GM18858 (cell line): ENCODE results near the gene RNF13.
"Not testable (repeated sequence)": the region's sequence is repeated elsewhere in the genome, so short reads cannot be mapped to it uniquely, and the experiment has no call there.

ENCODE experiments used
- ATAC-seq: cut with Tn5 transposase; IDR thresholded peaks from one replicate; pipeline ENCODE4 v1.9.1; 2021; ENCODE audit not compliant: unreplicated experiment

The RNF13 gene

GRCh38 chr3:149801195-149801594 lies 11.8 kb upstream of the RNF13 start:
- ATAC-seq, result no peak

DNA sequence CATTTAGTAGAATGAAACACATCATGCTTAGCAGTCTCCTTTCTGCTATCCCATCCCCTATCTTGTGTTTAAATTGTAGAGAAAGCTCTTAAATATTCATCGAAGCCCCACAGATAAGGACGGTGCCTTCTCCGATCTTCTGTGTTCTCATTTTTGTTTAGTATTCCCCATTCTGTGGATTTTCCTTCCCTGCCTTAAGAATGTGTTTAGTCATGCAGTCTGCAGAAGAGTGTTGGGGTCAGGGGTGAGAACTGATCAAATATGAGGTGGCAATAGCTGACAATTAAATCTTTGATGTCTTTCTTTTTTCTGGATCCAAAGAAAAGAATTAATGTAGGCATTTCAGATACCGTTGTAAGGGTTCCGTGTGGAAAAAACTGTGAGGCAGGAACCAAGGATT lies 11.4 kb upstream of the RNF13 start:
- no peak for ATAC-seq

DNA sequence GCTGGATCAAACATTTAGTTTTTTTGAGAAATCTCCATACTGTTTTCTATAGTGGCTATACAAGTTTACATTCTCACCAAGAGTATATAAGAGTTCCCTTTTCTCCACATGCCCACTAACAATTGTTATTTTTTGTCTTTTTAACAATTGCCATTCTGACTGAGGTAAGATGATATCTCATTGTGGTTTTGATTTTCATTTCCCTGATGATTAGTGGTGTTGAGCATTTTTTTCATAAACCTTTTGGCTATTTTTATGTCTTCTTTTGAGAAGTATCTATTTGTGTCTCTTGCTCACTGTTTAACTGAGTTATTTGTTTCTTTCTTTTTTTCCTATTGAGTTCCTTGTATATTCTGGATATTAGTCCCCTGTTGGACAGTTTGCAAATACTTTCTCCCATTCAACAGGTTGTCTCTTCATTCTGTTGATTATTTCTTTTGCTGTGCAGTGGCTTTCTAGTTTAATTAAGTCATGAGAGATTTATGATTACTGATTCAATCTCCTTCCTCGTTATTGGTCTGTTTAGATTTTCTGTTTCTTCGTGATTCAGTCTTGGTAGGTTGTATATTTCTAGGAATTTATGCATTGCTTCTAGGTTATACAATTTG lies 6.7 kb upstream of the RNF13 start:
- ATAC-seq, result no peak

DNA sequence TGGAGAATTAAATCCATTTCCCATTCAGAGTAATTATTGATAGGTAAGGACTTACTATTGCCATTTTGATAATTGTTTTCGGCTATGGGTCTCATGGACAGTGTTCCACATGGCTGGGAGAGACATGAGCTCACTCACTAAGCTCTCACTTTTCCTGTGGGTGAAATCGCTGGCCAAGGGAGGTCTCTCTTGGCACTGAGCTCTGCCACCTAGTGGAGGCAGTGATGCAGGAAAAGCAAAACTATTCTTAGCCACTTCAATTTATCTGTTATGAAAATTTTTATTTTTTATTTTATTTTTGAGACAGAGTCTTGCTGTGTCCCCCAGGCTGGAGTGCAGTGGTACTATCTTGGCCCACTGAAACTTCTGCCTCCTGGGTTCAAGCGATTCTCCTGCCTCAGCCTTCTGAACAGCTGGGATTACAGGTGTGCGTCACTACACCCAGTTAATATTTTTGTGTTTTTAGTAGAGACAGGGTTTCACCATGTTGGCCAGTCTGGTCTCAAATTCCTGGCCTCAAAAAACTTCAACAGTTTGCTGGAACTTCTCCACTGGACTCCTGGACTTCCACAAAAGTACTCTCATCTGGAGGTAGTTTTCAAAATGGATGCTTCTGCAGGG lies 4.7 kb upstream of the RNF13 start:
- no peak for ATAC-seq

- no peak for ATAC-seq
Measured at GRCh38 chr3:149809699-149810098, 3.3 kb upstream of the RNF13 start.

DNA sequence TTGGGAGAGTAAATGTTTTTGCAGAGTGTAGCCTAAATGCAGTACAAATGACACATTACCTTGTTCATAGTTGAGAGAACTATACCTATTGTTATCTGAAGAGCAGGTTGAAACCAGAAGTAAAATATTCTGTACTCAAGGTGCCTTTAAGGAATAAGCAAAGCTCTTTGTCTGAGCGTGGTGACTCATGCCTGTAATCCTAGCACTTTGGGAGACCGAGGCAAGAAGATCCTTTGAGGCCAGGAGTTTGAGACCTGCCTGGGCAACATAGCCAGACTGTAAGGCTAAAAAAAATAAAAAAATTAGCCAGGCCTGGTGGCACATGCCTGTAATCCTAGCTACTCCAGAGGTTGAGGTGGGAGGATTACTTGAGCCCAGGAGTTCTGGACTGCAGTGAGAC lies 2.2 kb upstream of the RNF13 start:
- ATAC-seq, result no peak

GRCh38 chr3:149812165-149812605 lies 830 bp upstream of the RNF13 start:
- ATAC-seq, result no peak

- ATAC-seq, result peak; percentile 1
Measured at GRCh38 chr3:149813367-149814281, 609 bp downstream of the RNF13 start.

DNA sequence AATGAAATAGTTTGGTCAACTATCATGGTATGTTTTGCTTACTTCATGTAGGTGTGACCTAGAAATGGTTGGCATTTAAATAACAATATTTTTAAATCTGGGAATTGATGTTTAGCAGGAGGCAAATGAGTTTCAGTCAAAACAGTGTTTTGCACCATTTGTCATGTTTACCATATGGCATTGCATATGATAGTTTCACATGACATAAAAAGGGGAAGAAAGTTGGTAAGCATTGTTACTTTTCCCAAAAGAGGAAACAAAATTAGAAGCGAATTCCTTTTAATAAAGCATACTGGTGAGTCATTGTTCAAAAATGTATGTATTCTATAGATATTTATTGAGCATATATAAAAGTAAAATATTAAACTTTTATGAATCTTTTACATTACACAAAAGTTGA lies 2.3 kb downstream of the RNF13 start:
- ATAC-seq, result no peak

DNA sequence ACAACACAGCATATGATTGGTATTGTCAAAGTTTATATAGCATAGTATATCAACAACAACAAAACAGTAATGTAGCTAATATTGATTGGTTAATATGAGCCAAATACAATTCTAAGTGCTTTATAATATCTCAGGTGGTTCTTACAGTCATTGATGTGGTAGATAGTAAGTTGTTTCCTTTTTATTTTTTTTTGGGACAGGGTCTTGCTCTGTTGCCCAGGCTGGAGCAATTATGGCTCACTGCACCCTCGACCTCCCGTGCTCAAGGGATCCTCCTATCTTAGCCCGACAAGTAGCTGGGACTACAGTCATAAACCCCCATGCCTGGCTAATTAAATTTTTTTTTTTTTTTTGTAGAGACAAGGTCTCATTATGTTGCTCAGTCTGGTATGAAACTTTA lies 2.7 kb downstream of the RNF13 start:
- no peak for ATAC-seq

DNA sequence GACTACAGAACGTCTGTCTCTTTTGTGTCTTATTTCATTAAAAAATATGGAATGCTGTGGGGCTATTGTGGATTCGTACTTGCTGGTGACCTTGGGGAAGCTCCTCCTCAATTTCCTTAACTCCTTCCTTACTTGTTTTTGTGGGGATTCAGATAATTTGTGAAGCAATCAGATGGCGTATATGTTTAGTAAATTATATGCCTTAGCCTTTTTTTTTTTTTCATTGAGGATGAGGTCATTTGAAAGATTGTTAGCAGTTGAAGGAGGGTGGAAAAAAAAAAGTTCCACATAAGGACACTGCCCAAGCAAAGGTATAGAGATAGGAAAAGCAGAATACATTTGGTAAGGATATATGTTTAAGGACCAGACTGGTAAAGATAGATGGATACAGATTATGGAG lies 3.3 kb downstream of the RNF13 start:
- ATAC-seq, result no peak

- no peak for ATAC-seq
Measured at GRCh38 chr3:149816986-149817385, 4.0 kb downstream of the RNF13 start.

DNA sequence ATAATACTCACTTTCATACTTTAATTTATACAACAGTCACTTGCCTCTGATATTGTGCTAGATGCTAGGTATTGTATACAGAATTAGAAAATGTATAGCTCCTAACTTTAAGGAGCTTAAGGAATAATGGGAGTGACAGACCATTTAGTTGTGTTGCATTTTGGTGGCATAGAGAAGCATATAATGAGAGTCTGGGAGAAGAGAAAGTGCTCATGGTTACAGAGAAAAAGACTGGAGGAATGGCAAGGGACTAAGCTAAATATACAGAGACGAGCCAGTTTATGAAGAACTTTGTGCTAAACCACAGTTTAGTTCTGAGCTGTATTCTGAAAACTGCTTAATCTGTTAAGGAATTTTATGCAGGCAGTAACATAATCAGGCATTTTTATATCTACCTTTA lies 6.4 kb downstream of the RNF13 start:
- ATAC-seq, result no peak

DNA sequence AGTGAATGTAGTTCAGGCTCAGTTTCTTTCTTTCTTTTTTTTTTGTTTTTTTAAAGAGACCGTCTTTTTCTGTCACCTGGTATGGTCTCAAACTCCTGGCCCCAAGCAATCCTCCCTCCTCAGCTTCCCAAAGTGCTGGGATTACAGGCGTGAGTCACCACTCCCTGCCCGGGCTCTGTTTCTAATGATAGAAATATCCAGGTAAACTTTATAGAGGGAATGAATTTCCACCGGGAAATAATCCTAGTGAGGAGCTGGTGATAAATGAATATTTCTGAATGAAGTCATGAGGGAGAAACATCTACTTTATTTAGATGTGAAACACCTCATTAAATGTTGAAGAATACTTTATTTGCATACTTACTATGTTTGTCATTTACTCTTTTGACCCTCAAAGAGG lies 7.2 kb downstream of the RNF13 start:
- ATAC-seq, result no peak

DNA sequence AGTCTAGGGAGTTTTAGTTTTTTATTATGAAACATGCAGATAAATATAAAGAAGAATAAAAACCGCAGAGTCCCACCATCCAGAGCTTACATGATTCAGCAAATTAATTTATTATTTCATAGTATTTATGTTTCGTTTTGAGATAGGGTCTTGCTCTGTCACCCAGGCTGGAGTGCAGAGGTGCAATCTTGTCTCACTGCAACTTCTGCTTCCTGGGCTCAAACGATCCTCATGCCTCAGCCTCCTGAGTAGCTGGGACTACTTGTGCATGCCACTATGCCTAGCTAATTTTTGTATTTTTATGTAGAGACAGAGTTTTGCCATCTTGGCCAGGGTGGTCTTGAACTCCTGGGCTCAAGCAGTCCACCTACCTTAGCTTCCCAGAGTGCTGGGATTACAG lies 13.6 kb downstream of the RNF13 start:
- no peak for ATAC-seq

DNA sequence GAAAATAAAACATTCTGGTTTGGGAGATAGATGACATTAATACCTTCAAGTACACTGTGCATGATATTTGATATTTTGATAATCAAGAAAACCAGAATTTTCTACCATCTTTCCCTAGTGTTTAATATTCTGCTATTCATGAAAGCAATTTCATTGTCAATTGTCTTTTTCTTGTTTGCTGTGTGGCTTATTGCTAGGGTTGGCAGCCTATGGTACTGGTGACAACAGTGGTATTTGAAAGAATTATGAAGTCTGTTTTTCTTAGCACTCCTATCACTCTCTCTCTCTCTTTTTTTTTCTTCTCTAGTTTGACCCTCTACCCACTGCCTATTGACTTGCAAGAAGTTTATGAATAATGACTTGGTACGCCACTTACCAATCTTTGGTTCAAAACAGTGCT lies 15.4 kb downstream of the RNF13 start:
- ATAC-seq, result no peak

GRCh38 chr3:149829631-149830030 lies 16.6 kb downstream of the RNF13 start:
- not testable (repeated sequence) for ATAC-seq

- ATAC-seq, result no peak
Measured at GRCh38 chr3:149830902-149831301, 17.9 kb downstream of the RNF13 start.

- no peak for ATAC-seq
Measured at GRCh38 chr3:149831321-149831720, 18.3 kb downstream of the RNF13 start.

DNA sequence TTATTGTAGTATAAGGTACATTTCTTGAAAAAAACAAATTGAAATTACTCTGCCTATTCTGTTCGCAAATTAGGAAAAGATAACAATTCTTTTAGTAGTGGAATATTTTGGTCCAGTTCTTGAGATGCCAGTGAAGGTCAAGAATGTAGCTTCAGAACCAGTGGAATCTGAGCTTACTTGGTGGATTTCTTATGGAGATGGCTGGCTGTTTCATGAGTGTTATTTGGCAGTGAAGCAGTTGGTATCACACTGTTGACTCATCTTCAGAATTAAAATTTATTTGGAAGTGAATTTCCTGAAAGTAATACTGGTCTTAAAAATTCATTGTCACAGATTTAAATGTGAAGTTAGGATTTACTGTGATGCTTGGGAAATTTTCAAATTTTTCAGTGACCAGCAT lies 19.1 kb downstream of the RNF13 start:
- ATAC-seq, result no peak

- ATAC-seq, result no peak
Measured at GRCh38 chr3:149833241-149833640, 20.2 kb downstream of the RNF13 start.

DNA sequence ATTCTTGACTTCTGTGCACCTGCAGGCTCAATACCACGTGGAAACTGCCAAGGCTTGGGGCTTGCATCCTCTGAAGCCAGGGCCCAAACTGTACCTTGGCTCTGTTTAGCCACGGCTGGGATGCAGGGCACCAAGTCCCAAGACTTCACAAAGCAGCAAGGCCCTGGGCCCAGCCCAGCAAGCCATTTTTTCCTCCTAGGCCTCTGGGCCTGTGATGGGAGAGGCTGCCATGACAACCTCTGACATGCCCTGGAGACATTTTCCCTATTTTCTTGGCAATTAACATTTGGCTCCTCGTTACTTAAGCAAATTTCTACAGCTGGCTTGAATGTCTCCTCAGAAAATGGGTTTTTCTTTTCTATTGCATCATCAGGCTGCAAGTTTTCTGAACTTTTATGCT lies 25.5 kb downstream of the RNF13 start:
- ATAC-seq, result not testable (repeated sequence)
